SU-DHL-6 (cell line): ENCODE data around the gene PLA2G4F.

Source experiments
- H2AFZ ChIP-seq: fragments of 200-600 bp; sonication (generic); 2 replicates; pipeline ENCODE4 v1.6.1; 2014; ENCODE audit warnings: low read depth, mild to moderate bottlenecking, moderate library complexity, mixed read lengths, antibody characterized with exemption, low read length; ENCODE audit not compliant: severe bottlenecking
- H3F3A ChIP-seq: fragments of 200-600 bp; shearing (Covaris generic); 2 replicates; pipeline ENCODE4 v1.6.0; 2016; ENCODE audit warnings: antibody characterized with exemption, mild to moderate bottlenecking; ENCODE audit not compliant: insufficient read depth
- H3K27ac ChIP-seq: fragments of 200-600 bp; sonication (generic); 2 replicates; pipeline ENCODE4 v1.5.1; 2016; ENCODE audit warnings: low read depth, mild to moderate bottlenecking, low read length, moderate library complexity, mixed read lengths
- H3K27me3 ChIP-seq: fragments of 200-600 bp; sonication (generic), shearing (Covaris generic); 2 replicates; pipeline ENCODE4 v1.6.0; 2014; ENCODE audit warnings: mild to moderate bottlenecking, low read length
- H3K36me3 ChIP-seq: fragments of 200-600 bp; sonication (generic); 2 replicates; pipeline ENCODE4 v1.6.1; 2014; ENCODE audit warnings: mild to moderate bottlenecking, low read length, mixed read lengths
- H3K4me2 ChIP-seq: fragments of 300-600, 200-600 bp; shearing (Covaris generic), sonication (generic); 2 replicates; pipeline ENCODE4 v1.6.0; 2014; ENCODE audit warnings: low read length, low read depth, mild to moderate bottlenecking; ENCODE audit not compliant: poor library complexity, severe bottlenecking
- H3K4me3 ChIP-seq: fragments of 200-600 bp; sonication (generic); 2 replicates; pipeline ENCODE4 v1.5.1; 2014; ENCODE audit warnings: antibody characterized with exemption, low read length, mild to moderate bottlenecking, mixed read lengths; ENCODE audit not compliant: insufficient read depth, poor library complexity, severe bottlenecking
- H3K79me2 ChIP-seq: fragments of 200-600 bp; sonication (generic); 2 replicates; pipeline ENCODE4 v1.6.1; 2014; ENCODE audit warnings: mild to moderate bottlenecking, low read length, moderate library complexity; ENCODE audit not compliant: insufficient read depth
- H3K9ac ChIP-seq: fragments of 200-600 bp; sonication (generic); 2 replicates; pipeline ENCODE4 v1.7.0; 2014; ENCODE audit warnings: mild to moderate bottlenecking, low read length
- H3K9me2 ChIP-seq: fragments of 200-600 bp; sonication (generic); replicated peaks from 2 replicates; pipeline ENCODE4 v1.6.1; 2014; ENCODE audit warnings: low read length; ENCODE audit not compliant: insufficient read depth
- H3K9me3 ChIP-seq: fragments of 200-600 bp; sonication (generic); 2 replicates; pipeline ENCODE4 v1.6.1; 2014; ENCODE audit warnings: low read length, mixed read lengths; ENCODE audit not compliant: insufficient read depth
- H4K20me1 ChIP-seq: fragments of 200-600 bp; sonication (generic); 2 replicates; pipeline ENCODE4 v1.6.1; 2014; ENCODE audit warnings: low read depth, mild to moderate bottlenecking, antibody characterized with exemption, low read length, moderate library complexity, mixed read lengths
- CTCF ChIP-seq: fragments of 200-600 bp; sonication (generic); IDR thresholded peaks from one replicate; pipeline ENCODE4 v1.5.1; 2017; ENCODE audit warnings: antibody characterized with exemption, mild to moderate bottlenecking, low read length, moderate library complexity; ENCODE audit not compliant: insufficient read depth, poor library complexity, severe bottlenecking
- EZH2phosphoT487 ChIP-seq: fragments of 200-600 bp; sonication (generic), shearing (Covaris generic); conservative IDR thresholded peaks from 2 replicates; pipeline ENCODE4 v1.6.1; 2018; ENCODE audit warnings: mild to moderate bottlenecking, antibody characterized with exemption, low read length, moderate library complexity, mixed read lengths

The PLA2G4F gene

GRCh38 chr15:42136513-42136912 is 19.9 kb downstream of the PLA2G4F start:
- Histone ChIP-seq H3K4me2 (no peak overlapping the region), H3K36me3 (no peaks in the 10 kb centered on the region), H3K27me3 (no peaks in the 10 kb centered on the region), H3K27ac (no peak overlapping the region), H3F3A (no peaks in the 10 kb centered on the region), H3K4me3 (no peak overlapping the region), H3K9me3 (no peaks in the 10 kb centered on the region), H2AFZ (no peak overlapping the region), H4K20me1 (no peaks in the 10 kb centered on the region), H3K9me2 (no peaks in the 10 kb centered on the region), H3K9ac (no peak overlapping the region), H3K79me2 (no peaks in the 10 kb centered on the region)
- TF ChIP-seq CTCF = no peak
- no peak for TF ChIP-seq EZH2phosphoT487

GRCh38 chr15:42135351-42135750 is 21.1 kb downstream of the PLA2G4F start:
- no peaks in the 10 kb centered on the region for H3K36me3 ChIP-seq
- no peaks in the 10 kb centered on the region for H3K27me3 ChIP-seq
- H3K4me2 ChIP-seq = no peak overlapping the region
- no peaks in the 10 kb centered on the region for H3K9me3 ChIP-seq
- no peaks in the 10 kb centered on the region for H3F3A ChIP-seq
- H3K4me3 ChIP-seq = no peak overlapping the region
- no peak overlapping the region for H2AFZ ChIP-seq
- H4K20me1 ChIP-seq = no peaks in the 10 kb centered on the region
- H3K9me2 ChIP-seq = no peaks in the 10 kb centered on the region
- no peak overlapping the region for H3K27ac ChIP-seq
- H3K9ac ChIP-seq = no peak overlapping the region
- no peaks in the 10 kb centered on the region for H3K79me2 ChIP-seq
- TF ChIP-seq EZH2phosphoT487 (no peak), CTCF (no peak)

- Histone ChIP-seq H3K4me3 (no peak overlapping the region), H3K4me2 (no peak overlapping the region), H3F3A (no peaks in the 10 kb centered on the region), H3K79me2 (no peaks in the 10 kb centered on the region), H3K9me3 (no peaks in the 10 kb centered on the region), H3K36me3 (no peaks in the 10 kb centered on the region), H2AFZ (no peak overlapping the region), H3K9ac (no peak overlapping the region), H3K9me2 (no peaks in the 10 kb centered on the region), H3K27ac (no peak overlapping the region), H4K20me1 (no peaks in the 10 kb centered on the region), H3K27me3 (no peaks in the 10 kb centered on the region)
- no peak for TF ChIP-seq EZH2phosphoT487
- TF ChIP-seq CTCF = no peak
Observed at GRCh38 chr15:42134617-42135245, 21.7 kb downstream of the PLA2G4F start.
